DLD1 (cell line): ENCODE results near the gene CEP85.
"Not testable (repeated sequence)": the region's sequence is repeated elsewhere in the genome, so short reads cannot be mapped to it uniquely, and the experiment has no call there.

ENCODE experiments used
- in situ Hi-C: cut with HindIII; loops from 2 replicates; pipeline ENCODE4 v1.10.0; 2017; ENCODE audit warnings: low sequenced_read_pairs

CEP85 gene

GRCh38 chr1:26224606-26225005 lies 9.4 kb upstream of the CEP85 start:
- in situ Hi-C loops: no loop called here

GRCh38 chr1:26225033-26225831 lies 8.8 kb upstream of the CEP85 start:
- in situ Hi-C loops: no loop called here

- in situ Hi-C loops: not testable (repeated sequence)
Observed at GRCh38 chr1:26230682-26231081, 3.3 kb upstream of the CEP85 start.

DNA sequence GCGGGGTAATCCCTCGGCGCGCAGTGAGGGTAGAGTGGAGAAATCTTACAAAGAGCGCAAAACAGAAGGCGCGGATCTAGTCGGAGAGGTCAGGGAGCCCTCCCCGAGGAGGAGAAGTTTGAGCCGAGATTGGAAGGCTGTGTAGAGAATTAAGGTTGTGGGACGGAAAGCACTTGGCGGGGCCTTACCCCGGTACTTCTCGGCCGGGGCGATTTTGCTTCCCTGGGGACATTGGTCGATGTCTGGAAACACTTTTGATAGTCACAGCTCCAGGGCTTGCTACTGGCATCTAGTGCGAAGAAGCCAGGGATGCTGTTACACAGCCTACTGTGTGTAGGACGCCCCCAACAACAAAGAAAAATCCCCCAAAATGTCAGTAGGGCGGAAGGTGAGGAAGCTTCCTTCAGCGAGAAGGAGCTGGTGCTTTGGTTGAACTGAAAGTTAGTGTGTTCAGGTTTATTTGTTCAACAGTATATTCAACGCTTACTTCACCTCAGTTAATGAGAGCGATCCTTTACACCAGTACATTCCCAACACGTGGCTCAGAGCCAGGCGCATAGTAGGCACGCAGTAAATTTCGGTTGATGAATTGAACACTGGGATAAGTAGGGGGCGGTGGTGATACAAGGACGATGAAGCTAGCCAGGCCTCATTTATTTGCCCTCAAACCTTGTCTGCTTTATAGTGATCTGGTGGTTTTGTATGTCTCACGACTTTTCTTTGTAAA lies 807 bp downstream of the CEP85 start:
- in situ Hi-C loops: loop anchor here (5.0 kb wide), 1 partner anchor 68 kb away; the partner anchor contains the start of genes C1orf232 and ZNF593

- in situ Hi-C loops: loop anchor here (5.0 kb wide), 1 partner anchor 70 kb away; the partner anchor contains the start of genes C1orf232 and ZNF593
Observed at GRCh38 chr1:26237230-26237966, 3.4 kb downstream of the CEP85 start.

DNA sequence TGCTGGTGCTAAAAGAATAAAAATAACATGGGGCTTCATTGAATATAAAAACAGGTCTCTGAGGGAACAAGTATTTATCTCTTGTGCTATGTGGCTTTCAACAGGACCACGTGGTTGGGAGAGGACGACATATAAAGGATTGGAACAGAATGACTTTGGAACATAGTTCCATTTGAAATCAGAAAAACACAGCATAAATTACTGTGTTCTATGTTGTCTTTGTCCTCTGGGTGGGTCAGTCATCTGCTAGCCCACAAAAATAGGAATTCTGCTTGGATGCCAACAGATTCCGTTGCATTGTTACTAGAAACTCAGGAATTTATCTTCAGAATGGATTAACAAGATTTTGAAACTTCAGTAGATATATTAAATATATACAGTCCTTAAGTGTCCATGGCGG lies 5.9 kb downstream of the CEP85 start:
- in situ Hi-C loops: loop anchor here (5.0 kb wide), 1 partner anchor 73 kb away; the partner anchor contains the start of genes C1orf232 and ZNF593

DNA sequence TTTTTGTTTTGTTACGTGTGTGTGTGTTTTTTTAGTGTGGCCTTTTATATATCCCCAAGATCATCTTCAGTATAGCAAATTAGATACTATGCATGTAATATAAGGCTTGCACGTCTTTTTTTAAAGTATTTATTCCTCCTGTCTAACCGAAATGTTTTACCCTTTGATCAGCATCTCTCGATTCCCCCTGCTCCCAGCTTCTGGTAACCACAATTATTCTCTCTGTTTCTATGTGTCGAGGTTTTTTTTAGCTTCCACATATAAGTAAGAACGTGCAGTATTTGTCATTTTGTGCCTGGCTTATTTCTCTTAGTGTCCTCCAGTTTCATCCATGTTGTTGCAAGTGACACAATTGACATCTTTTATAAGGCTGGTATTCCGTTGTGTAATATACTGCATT lies 18.7 kb downstream of the CEP85 start:
- in situ Hi-C loops: no loop called here

GRCh38 chr1:26254404-26254803 lies 20.4 kb downstream of the CEP85 start:
- in situ Hi-C loops: no loop called here

GRCh38 chr1:26257222-26257621 lies 23.2 kb downstream of the CEP85 start:
- in situ Hi-C loops: no loop called here

GRCh38 chr1:26259005-26259404 lies 25.0 kb downstream of the CEP85 start:
- in situ Hi-C loops: no loop called here

DNA sequence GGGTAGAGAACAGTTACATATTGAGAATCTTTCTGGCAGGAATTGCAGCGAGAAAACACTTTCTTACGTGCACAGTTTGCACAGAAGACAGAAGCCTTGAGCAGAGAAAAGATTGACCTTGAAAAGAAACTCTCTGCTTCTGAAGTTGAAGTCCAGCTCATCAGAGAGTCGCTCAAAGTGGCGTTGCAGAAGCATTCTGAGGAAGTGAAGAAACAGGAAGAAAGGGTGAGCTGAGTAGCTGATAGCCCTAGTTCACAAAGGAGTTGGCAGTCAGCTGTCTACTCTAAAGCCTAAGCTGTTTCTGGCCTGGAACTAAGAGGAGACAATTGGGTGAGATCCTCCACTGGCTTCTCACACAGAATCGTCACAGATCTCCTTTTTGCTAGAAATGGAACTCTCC lies 25.6 kb downstream of the CEP85 start:
- in situ Hi-C loops: no loop called here

DNA sequence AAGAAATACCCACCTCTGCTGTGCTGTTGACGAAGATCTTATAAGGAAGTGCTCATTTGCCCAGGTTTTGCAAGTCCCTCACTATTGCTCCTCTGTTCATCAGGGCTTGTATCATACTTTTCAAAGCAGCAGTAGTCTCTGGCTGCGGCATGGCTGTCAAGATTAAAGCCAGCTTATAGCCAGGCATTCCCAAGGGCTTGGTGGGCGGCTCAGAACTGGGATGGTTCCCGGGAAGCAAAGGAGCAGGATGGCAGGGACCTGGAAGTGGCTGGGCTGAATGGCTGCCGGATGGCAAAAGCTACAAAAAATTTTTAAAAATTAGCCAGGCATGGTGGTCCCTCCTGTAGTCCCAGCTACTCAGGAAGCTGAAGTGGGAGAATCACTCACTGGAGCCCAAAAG lies 29.2 kb downstream of the CEP85 start:
- in situ Hi-C loops: no loop called here

GRCh38 chr1:26265405-26265804 lies 31.4 kb downstream of the CEP85 start:
- in situ Hi-C loops: no loop called here

DNA sequence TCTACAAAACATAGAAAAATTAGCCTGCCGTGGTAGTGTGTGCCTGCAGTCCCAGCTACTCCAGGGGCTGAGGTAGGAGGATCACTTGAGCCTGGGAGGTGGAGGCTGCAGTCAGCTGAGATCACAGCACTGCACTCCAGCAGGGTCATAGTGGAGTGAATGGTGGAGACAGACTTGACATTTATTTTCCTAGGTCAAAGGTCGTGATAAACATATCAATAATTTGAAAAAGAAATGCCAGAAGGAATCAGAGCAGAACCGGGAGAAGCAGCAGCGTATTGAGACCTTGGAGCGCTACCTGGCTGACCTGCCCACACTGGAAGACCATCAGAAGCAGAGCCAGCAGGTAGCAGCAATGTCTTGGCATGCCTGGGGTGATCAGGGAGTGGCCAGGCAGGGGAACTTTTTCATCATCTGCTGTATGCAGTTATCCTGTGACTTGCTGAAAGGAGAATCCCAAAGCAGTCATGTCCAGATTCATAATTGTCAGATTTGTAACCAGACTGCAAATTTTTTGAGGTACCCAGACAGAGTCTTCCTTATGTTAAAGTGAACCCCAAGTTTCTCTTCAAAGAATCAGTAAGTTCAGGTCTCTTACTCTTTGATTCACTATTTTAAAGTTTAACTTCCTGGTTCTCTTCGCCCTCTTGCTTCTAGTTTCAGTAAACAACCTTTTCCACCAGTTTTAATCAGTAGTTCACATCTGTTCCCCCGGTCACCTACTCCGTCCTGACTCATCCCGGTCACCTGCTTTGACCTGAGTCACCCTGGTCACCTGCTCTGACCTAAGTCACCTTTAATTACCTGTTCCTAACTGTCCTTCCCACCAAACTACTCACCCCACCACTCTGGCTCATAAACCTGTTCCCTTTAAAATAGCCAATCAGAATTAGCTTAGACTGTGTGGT lies 34.5 kb downstream of the CEP85 start:
- in situ Hi-C loops: no loop called here

DNA sequence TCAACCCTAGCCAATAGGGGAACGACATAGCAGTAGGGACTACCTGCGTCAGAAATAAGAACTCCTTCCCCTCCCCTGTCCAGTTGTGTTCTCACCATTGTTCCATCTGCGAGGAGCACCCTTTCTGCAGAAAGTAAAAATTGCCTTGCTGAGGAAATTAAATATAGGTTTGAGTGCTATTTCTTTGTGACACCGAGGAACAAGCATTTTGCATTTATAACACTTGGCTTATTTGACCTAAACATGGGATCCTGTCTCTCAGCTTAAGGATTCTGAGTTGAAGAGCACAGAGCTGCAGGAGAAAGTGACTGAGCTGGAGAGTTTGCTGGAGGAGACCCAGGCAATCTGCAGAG lies 35.2 kb downstream of the CEP85 start:
- in situ Hi-C loops: no loop called here

- in situ Hi-C loops: loop anchor here (5.0 kb wide), 1 partner anchor 67 kb away; no protein-coding TSS in a partner anchor
Observed at GRCh38 chr1:26274801-26275425, 40.9 kb downstream of the CEP85 start.

DNA sequence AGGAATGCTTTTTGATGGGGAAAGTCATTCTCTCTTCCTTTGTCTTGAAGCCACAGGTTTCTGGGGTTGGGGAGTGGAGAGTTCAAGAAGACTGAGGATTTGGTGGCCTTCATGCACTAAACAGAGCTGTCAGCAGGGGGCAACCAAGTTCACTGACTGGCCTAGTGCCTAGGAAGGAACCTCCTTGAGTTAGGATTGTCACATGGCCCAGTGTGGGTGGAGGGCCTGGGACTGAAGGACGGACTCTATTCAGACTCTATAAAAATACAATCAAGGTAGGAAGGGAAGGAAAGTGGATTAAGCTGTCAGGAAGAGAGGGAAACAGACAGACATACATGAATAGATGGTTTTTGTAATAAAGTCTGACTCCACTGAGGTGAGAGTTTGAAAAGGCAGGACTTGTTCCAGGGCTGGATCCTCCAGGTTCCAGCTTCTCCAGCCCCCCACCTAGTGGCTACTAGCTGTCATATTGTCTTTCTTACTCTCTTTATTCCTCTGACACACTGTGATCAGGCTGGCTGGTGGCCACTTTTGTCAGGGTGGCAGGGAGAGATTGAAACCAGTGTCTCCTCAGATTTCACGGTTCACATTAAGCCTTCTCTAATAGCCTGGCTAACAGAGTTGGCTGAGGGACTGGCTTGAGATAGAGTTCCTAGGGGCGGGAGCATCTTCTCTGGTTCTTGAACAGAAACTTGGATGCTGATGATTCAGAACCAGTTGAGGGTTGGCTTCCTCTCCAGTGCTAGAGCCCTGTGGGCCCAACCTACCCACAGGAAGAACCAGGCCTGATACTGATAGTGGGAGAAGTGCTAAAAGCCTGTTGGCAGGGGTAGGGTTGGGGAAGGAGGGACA lies 41.8 kb downstream of the CEP85 start:
- in situ Hi-C loops: loop anchor here (5.0 kb wide), 1 partner anchor 66 kb away; no protein-coding TSS in a partner anchor

- in situ Hi-C loops: loop anchor here (5.0 kb wide), 1 partner anchor 66 kb away; no protein-coding TSS in a partner anchor
Observed at GRCh38 chr1:26276432-26276838, 42.4 kb downstream of the CEP85 start.

DNA sequence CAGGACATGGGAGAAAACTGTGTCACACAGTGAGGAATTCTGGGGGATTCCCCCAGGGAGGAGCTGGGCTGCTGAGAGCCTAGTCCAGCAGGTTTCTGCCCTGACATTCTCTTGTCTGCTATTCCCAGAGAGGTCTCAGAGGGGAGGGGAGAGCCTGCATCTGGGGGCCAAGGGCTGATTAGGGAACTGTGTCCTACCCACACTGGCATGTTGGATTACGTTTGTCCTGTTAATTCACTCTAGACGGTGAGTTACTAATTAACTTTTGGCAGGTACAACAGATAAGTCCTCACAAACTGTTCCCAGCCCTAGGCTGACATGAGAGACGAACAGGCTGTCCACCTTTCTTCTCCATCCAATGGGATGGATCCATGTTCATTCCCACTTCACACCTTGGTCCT lies 43.3 kb downstream of the CEP85 start:
- in situ Hi-C loops: loop anchor here (5.0 kb wide), 1 partner anchor 65 kb away; no protein-coding TSS in a partner anchor
